Measurements from ENCODE around the gene TMEM218.

TMEM218 gene

GRCh38 chr11:125132071-125132470 is 20.6 kb upstream of the TMEM218 start:
- FAIRE-seq: no peak
- no peak for DNase-seq (ENCODE audit: insufficient read length, low spot score)

GRCh38 chr11:125129316-125129993 is 18.0 kb upstream of the TMEM218 start:
- DNase-seq (ENCODE audit: insufficient read length, low spot score) (no peak), FAIRE-seq (no peak)

GRCh38 chr11:125128450-125128849 is 17.0 kb upstream of the TMEM218 start:
- FAIRE-seq (no peak), DNase-seq (ENCODE audit: insufficient read length, low spot score) (no peak)

- FAIRE-seq: no peak
Observed at GRCh38 chr11:125124618-125124992, 13.2 kb upstream of the TMEM218 start.

GRCh38 chr11:125123947-125124617 is 12.7 kb upstream of the TMEM218 start:
- FAIRE-seq (peak; percentile 82), DNase-seq (ENCODE audit: insufficient read length, low spot score) (peak; percentile 20)

More at GRCh38 chr11:125124618-125124992, 13.2 kb upstream of the TMEM218 start:
- DNase-seq (ENCODE audit: insufficient read length, low spot score): no peak

- FAIRE-seq (no peak), DNase-seq (ENCODE audit: insufficient read length, low spot score) (no peak)
Observed at GRCh38 chr11:125123194-125123946, 11.9 kb upstream of the TMEM218 start.

GRCh38 chr11:125117429-125117828 is 6.0 kb upstream of the TMEM218 start:
- FAIRE-seq: no peak

GRCh38 chr11:125114518-125114917 is 3.1 kb upstream of the TMEM218 start:
- FAIRE-seq (no peak), DNase-seq (ENCODE audit: insufficient read length, low spot score) (no peak)

More at GRCh38 chr11:125117429-125117828, 6.0 kb upstream of the TMEM218 start:
- no peak for DNase-seq (ENCODE audit: insufficient read length, low spot score)

- DNase-seq (ENCODE audit: insufficient read length, low spot score) (no peak), FAIRE-seq (no peak)
Observed at GRCh38 chr11:125112208-125112604, 780 bp upstream of the TMEM218 start.

- no peak for DNase-seq (ENCODE audit: insufficient read length, low spot score)
- FAIRE-seq: peak; percentile 31
Observed at GRCh38 chr11:125111001-125111342, 454 bp downstream of the TMEM218 start.

- FAIRE-seq: no peak
- DNase-seq (ENCODE audit: insufficient read length, low spot score): no peak
Observed at GRCh38 chr11:125110506-125110905, 920 bp downstream of the TMEM218 start.

GRCh38 chr11:125108469-125108868 is 3.0 kb downstream of the TMEM218 start:
- DNase-seq (ENCODE audit: insufficient read length, low spot score) (no peak), FAIRE-seq (no peak)

- no peak for DNase-seq (ENCODE audit: insufficient read length, low spot score)
- FAIRE-seq: no peak
Observed at GRCh38 chr11:125105926-125106325, 5.5 kb downstream of the TMEM218 start.

- DNase-seq (ENCODE audit: insufficient read length, low spot score) (no peak), FAIRE-seq (no peak)
Observed at GRCh38 chr11:125102510-125102909, 8.9 kb downstream of the TMEM218 start.

- FAIRE-seq (no peak), DNase-seq (ENCODE audit: insufficient read length, low spot score) (no peak)
Observed at GRCh38 chr11:125102025-125102424, 9.4 kb downstream of the TMEM218 start.

- FAIRE-seq (no peak), DNase-seq (ENCODE audit: insufficient read length, low spot score) (no peak)
Observed at GRCh38 chr11:125101596-125101995, 9.8 kb downstream of the TMEM218 start.

GRCh38 chr11:125100136-125100535 is 11.3 kb downstream of the TMEM218 start:
- DNase-seq (ENCODE audit: insufficient read length, low spot score) (no peak), FAIRE-seq (no peak)

GRCh38 chr11:125094731-125095130 is 16.7 kb downstream of the TMEM218 start:
- FAIRE-seq: no peak

GRCh38 chr11:125093502-125093901 is 17.9 kb downstream of the TMEM218 start:
- DNase-seq (ENCODE audit: insufficient read length, low spot score): no peak

More at GRCh38 chr11:125094731-125095130, 16.7 kb downstream of the TMEM218 start:
- no peak for DNase-seq (ENCODE audit: insufficient read length, low spot score)

GRCh38 chr11:125092669-125093068 is 18.8 kb downstream of the TMEM218 start:
- DNase-seq (ENCODE audit: insufficient read length, low spot score) (no peak), FAIRE-seq (no peak)

More at GRCh38 chr11:125093502-125093901, 17.9 kb downstream of the TMEM218 start:
- FAIRE-seq: no peak

- FAIRE-seq (no peak), DNase-seq (ENCODE audit: insufficient read length, low spot score) (no peak)
Observed at GRCh38 chr11:125091877-125092664, 19.4 kb downstream of the TMEM218 start.
